Activated CD8-positive, alpha-beta memory T cell treated with anti-CD3 and anti-CD28 coated beads for 36 hours (primary cell): ENCODE results near the gene DENND5B. TPM values are rescaled to one million over a fixed set of nuclear protein-coding genes. Genes with fewer than 3 reads are reported as not detected.
"Not testable (repeated sequence)": the region's sequence is repeated elsewhere in the genome, so short reads cannot be mapped to it uniquely, and the experiment has no call there.

Experiments used
- CTCF ChIA-PET: fragments of 350-600 bp; sonication (Branson Sonifier 250); formaldehyde crosslinking; loops from one replicate; lab custom pipeline; 2021; ENCODE audit warnings: antibody characterized with exemption; lab: Charles Lee
- POLR2A ChIA-PET: fragments of 350-600 bp; sonication (Branson Sonifier 250); formaldehyde crosslinking; loops from one replicate; lab custom pipeline; 2021; ENCODE audit warnings: antibody characterized with exemption; lab: Charles Lee
- total RNA-seq, 2 experiments: library from RNA; stranded (reverse); gene quantifications; one replicate each; pipeline ENCODE4 v1.2.3, GENCODE V29; 2021

Gene DENND5B
- total RNA-seq, 2 experiments from 2014 or later, result 0.13 TPM; not detected in 1

DNA sequence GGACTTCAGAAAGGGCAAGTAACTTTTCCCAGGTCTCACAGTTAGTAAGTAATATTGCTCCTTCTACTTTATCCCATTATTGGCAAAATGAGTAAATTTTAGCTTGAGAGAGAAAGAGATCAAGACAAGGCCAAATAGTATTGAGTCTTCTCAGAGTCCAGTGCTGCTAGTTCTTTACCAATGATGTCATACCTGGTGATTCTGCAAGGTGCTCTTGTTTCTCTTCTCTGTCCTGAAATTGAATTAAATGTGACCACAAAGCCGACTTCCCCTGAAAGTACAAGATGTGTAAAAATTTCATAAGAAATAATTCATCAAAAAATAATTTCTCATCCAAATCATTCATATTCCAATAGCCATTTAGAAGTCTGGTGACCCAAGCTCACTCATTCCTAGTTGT, 167.5 kb downstream of the DENND5B start:
- ChIA-PET CTCF (interaction anchor here (1.4 kb wide), 1 partner anchor 19 kb away, joined by 3 read pairs; no protein-coding TSS in a partner anchor), POLR2A (no interaction called here)

DNA sequence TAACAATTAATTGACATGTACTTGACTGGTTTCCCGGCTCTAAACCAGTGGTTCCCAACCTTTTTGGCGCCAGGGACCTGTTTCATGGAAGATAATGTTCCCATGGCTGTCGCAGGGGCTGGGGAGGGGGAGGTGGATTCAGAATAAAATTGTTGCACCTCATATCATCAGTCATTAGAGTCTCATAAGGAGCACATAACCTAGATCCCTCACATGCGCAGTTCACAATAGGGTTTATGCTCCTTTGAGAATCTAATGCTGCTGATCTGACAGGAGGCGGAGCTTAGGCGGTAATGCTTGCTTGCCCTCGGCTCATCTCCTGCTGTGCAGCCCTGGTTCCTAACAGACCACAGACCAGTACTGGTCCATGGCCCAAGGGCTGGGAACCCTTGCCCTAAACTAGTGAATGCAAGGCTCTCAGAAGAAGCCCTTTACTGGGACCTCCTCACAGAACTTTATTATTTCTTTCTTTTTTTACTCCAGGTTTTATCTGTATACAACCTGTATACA, 178.6 kb downstream of the DENND5B start:
- POLR2A ChIA-PET, result no interaction called here

DNA sequence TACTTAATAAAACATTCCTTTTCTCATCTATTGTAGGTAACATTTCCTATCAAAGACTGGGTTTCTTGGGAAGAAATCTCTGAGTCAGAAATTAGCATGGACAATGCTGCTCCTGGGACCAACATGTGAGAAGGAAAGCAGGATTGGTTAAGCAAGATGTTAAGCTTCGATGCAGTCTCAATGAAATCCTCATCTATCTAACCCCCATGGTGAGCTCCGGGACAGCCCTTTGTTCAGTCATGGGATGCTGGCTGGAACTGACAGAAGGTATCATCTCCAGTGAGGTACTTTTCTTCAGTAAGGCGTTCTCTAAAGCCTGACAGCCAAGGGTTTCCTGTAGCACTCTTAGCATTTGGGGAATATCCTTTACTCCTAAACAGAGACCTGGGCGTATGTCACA, 182.2 kb downstream of the DENND5B start:
- ChIA-PET CTCF (no interaction called here), POLR2A (no interaction called here)

More for the DNA sequence above, 178.6 kb downstream of the DENND5B start:
- CTCF ChIA-PET, result no interaction called here

DNA sequence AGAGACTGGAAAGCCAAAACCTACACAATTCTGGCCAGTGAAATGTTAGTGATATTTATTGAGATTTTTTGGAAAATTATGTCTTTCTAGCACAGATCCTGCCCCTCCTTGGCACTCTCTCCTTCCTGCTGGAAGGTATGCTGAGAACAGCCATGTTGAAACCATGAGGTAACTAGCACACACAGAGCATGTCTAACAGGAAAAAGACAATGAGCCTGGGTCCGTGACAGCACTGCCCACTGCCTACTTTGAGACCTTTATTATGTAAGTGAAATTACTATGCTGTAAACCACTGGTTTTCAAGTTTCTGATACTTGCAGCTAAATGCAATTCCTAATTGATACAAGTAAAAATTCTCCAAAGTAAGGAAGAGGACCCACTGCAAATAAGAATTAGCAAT, 183.4 kb downstream of the DENND5B start:
- ChIA-PET POLR2A (no interaction called here), CTCF (no interaction called here)

DNA sequence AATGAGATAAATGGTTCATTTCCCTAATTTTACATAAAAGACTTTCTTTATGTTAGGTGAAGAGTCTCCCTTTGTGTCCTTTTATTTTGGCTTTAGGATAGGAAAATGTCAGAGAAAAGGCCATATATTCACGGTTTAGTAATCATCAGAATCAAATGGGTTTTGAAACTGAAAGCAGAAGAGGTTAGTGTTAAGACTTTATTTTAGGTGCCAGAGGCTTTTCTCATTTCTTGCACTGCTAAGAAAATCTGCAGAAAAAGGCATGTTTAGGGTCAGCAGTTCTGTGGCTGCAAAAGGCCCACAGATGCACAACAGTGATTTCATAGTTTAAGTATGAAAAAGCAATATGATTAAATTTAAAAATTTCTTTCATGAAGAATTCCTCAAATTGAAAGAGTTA, 184.6 kb downstream of the DENND5B start:
- ChIA-PET POLR2A (no interaction called here), CTCF (no interaction called here)

DNA sequence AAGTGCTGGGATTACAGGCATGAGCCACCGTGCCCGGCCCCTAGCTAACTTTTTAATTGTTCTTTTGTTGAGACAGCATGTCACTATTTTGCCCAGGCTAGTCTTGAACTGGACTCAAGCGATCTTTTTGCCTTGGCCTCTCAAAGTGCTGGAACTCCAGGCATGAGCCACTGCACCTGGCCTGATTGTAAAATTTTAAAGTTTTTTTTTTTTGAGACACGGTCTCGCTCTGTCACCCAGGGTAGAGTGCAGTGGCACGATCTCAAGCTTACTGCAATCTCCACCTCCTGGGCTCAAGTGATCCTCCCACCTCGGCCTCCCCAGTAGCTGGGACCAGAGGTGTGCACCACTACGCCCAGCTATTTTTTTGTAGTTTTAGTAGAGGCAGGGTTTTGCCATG, 185.9 kb downstream of the DENND5B start:
- CTCF ChIA-PET, result interaction anchor here (0.8 to 1.1 kb wide), 4 partner anchors 18 to 655 kb away, joined by 3 to 4 read pairs (median 3); no protein-coding TSS in a partner anchor

DNA sequence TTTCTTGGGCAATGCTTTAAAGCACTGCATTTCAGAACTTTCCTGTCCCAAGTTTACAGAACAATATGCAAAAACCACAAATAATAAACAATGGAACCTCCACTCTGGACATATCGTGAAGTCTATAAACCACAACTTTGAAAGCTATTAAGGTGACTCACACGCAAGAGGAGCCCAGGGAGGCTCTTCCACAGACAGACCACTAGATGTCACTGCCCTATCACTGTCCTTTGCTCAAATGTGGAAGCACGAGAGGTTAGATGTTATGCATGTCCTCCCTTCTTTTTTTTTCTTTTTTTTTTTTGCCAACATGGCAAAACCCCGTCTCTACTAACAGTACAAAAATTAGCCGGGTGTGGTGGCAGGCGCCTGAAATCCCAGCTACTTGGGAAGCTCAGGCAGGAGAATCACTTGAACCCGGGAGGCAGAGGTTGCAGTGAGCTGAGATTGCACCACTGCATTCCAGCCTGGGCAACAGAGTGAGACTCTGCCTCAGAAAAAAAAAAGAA, 187.8 kb downstream of the DENND5B start:
- POLR2A ChIA-PET, result interaction anchor here (0.6 to 0.7 kb wide), 2 partner anchors 14 to 250 kb away, joined by 3 read pairs; no protein-coding TSS in a partner anchor
- CTCF ChIA-PET, result interaction anchor here (0.5 to 2.2 kb wide), 15 partner anchors 8 to 1258 kb away, joined by 3 to 10 read pairs (median 3); no protein-coding TSS in a partner anchor

More for the DNA sequence above, 185.9 kb downstream of the DENND5B start:
- POLR2A ChIA-PET, result no interaction called here

DNA sequence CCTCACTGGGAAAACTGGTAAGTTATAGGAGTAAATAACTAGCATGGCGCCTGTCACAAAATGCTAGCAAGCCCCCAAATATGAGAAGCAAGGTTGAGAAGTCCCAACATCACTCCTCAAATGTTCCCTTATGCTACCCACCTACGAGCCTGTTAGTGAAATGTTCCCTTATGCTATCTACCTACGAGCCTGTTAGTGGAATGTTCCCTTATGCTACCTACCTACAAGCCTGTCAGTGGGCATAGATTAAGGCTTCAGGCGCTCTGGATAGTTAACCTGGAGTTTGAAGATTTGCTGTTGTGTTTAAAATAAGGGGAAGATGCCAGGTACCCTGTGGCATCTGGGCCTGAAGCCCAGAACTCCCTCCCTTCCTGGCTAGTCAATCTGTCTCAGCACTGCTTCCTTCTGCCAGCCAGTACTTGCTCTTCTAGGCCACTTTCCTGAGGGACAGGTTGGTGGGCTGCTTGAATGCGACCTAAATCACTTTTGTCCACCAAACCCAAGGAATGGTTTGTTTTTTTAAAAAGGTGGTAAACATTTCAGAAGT, 197.9 kb downstream of the DENND5B start:
- CTCF ChIA-PET, result no interaction called here

DNA sequence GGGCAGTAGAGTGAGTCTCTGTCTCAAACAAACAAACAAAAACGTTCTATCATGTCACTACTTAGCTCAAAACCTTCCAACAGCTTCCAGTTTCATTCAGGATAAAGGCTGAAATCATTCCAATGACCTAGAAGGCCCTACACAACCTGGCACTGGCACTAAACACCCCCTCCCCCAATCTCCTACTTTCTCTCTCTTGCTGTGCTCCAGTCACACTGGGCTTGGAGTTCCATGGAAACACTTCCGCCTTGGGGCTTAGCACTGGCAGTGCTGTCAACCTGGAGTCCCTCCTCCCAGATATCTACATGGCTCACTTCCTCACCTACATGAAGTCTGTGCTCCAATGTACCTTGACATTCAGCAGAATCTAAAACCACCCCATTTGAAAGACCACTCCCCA, 199.9 kb downstream of the DENND5B start:
- CTCF ChIA-PET, result no interaction called here
- POLR2A ChIA-PET, result no interaction called here

More for the DNA sequence above, 197.9 kb downstream of the DENND5B start:
- POLR2A ChIA-PET, result no interaction called here

DNA sequence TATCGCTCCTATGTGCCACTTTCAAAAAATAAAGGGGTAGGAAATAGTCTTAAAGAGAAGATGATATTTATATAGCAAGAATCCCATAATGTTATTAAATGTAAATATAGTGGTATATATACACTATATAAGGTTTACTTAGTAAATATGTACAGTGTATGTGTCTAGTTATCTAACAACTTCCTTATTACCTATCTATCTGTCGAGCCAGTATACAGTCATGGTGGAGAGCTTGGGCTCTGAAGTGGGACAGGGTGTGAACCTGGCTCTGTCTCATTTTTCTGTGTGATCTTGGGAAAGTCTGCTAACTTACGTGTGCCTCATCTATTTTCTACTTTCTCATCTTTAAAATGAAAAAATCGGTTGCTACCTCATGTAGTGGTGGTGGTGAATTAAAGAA, 202.2 kb downstream of the DENND5B start:
- ChIA-PET CTCF (no interaction called here), POLR2A (no interaction called here)

DNA sequence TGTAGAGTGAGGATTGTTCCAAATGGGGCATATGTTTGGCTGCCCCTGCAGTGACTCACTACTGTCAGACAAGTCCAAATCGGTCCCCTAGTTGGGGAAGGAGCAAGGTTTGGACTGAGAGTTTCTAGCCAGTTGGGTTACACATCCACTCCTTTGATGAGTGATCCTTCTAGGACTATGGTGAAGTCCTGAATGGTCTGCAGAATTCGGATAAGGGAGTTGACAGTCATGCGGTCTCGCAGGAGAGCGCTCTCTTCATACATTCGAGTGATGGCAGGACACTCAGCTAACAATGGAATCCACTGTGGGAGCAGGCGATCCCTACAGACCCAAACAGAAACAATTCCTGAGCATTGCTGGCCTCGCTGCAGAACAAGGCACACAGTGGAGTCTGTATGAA, 203.5 kb downstream of the DENND5B start:
- POLR2A ChIA-PET, result no interaction called here
- CTCF ChIA-PET, result no interaction called here

DNA sequence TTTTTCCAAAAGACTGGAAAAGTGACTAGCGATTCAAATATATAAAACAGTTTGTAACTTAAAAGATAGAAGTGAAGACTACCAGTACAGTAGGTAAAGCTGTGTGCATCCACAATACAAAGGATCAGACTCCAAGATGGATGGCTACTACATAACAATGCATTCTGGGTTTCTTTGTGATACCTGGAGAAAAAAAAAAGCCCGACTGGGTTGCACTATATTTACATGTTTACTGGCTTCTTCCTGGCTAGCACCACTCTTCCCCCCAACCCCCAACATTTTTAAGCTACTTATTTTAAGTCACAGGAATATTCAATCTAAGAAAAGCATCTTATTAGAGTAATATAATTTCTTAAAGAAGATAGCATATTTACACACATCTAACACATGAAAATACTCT, 203.9 kb downstream of the DENND5B start:
- CTCF ChIA-PET, result no interaction called here

DNA sequence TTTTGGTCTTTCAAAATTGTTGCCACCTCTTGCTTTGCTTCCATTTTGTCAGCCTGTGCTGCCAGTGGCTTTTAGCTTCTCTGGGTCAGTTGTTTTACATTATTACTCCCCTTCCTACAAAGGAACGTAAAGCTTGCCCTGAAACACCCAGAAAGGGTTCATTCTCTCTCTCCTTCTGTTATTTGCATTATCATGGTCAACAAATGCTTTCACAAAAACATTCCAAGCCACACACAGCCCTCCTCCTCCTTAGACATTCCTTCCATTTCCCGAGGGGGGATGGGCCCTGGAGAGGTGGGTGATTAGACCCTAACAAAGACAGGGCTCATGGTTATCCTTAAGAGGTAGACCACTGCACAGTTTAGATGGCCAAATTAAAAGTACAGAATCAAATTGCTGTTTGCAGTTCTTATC, 204.6 kb downstream of the DENND5B start:
- ChIA-PET CTCF (no interaction called here), POLR2A (no interaction called here)

More for the DNA sequence above, 203.9 kb downstream of the DENND5B start:
- POLR2A ChIA-PET, result no interaction called here

DNA sequence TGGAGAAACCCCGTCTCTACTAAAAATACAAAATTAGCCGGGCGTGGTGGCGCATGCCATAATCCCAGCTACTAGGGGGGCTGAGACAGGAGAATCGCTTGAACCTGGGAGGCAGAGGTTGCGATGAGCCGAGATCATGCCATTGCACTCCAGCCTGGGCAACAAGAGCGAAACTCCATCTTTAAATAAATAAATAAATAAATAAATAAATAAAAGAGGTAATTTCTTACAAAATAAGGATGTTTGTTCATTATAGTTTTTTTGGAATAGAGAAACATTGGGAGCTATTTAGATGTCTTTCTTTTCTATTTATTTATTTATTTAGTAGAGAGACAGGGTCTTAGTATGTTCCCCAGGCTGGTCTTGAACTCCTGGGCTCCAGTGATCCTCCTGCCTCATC, 213.7 kb downstream of the DENND5B start:
- CTCF ChIA-PET, POLR2A ChIA-PET: not testable (repeated sequence)

DNA sequence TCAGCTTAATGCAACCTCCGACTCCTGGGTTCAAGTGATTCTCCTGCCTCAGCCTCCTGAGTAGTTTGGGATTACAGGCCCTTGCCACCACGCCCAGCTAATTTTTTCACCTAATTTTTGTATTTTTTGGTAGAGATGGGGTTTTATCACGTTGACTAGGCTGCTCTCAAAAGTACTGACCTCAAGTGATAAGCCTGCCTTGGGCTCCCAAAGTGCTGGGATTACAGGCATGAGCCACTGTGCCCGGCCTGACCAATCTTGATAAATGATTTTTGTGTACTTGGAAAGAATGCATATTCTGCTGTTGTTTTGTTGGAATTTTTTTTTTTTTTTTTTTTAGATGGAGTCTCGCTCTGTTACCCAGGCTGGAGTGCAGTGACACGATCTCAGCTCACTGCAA, 215.5 kb downstream of the DENND5B start:
- CTCF ChIA-PET, POLR2A ChIA-PET: not testable (repeated sequence)

DNA sequence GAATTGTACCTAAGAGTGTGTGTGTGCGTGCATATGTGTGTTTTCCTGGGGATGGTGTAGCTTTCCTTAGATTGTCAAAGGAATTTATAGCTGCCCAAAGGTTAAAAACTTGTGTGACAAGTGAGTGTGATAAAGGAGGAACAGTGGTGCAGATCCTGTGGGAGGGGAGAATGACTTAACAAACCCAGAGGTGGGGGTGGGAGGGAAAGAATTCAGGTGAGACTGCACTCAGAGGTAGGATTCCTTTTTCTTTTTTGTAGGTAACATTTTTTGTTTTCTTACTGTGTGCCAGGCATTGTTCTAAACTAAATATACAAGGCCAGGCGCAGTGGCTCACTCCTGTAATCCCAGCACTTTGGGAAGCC, 219.7 kb downstream of the DENND5B start:
- CTCF ChIA-PET, result no interaction called here

DNA sequence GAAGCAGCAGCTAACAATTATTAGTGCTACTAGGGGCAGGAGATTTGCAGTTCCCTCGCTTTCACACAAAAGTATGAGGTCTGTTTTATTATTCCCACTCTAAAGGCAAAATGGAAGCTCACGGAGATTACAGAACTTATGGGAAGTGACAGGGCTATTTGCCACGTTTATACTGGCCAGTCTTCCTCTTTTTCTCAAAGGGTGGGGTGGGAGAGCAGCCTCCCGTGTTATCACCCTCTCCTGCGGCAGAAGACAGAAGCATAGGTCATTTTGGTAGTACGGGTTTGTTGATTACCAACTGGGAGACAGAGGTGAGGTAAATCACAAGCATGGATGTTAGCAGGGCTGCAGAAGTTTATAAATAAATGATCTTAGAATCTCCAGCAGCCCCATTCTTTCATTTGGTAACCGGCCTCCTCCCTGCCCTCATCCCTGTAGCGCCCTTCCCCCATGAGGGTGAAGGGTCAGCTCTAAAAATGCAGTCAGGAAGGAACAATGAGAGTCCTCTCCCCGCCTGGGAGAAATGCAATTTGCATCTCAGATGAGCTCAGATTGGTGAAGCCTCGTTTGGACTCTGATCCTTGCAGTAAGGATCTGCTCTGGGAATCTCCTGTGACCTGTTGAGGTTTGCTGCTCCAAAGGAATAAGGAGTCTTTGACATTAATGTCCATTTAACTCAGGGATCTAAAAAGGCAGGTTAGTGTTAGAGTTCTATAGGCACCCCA, 220.2 kb downstream of the DENND5B start:
- ChIA-PET CTCF (no interaction called here), POLR2A (no interaction called here)

More for the DNA sequence above, 219.7 kb downstream of the DENND5B start:
- POLR2A ChIA-PET, result no interaction called here

DNA sequence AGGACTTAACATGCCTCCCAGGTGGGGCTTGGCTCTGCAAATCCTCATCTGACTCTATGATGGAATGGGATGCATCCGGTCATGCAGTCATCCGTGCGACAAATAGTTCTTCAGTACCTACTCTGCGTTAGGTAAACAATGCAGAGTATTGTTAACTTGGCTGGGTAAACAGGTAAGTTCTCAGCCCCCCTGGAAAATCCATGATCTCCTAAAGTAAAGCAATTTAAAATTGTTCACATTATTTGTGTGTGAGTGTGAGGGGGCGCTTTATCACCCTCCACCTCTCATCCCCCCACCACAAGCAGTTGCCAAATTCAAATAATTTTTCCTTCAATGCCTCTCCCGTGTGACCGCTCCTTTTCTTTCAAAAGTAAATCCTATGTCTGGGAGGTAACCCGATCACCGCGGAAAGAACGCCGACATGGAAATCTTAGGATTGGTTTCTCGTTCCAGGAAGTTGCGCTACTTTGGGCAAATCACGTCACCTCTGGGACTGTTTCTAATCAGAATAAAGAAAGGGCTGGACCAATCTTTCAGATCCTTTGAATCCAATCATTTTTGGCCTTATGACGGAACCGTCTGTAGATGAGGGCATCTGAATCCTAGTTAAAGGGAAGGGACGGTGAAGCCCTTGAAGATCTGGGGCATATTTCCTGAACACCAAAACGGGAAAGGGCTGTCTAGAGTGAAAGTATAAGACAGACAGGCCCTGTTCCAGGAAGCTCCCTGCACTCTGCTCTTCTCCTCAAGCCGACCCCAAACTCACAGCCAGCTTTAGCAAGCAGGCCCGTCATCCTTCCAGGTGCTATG, 221.0 kb downstream of the DENND5B start:
- ChIA-PET POLR2A (no interaction called here), CTCF (no interaction called here)

DNA sequence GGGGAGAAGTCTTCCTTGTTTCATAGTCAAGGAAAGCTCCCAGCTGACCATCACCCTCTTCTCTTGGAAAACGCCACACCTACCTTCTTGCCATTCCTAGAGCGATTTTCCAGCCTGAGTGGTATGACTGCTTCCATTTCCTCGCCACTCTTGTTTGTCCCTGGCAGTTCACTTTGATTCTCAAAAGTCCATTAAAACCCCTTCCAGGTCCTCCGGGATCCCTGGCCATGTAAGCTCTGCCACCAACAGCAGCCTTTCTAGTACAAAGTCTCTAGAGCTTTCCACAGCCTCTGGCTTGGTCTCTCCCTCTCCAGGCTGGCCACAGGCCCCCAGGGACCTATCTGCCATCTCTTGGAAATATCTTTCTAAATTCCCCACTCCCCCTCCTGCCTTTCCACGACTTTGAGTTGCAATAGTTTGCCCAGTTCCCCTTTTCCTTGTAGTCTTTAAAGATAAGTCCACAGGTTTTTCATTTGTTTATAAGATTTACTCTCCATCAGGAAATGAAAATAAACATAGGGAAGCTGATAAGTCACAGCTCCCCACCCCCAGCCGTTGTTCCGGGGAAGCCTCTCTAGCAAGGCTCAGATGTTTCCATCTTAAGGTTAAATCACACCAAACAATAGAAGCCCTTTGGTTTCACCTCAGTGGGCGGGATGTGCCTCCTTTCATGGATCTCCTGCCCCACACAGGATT, 222.1 kb downstream of the DENND5B start:
- ChIA-PET POLR2A (no interaction called here), CTCF (interaction anchor here (0.7 kb wide), 1 partner anchor 732 kb away, joined by 3 read pairs; no protein-coding TSS in a partner anchor)
